Measurements from ENCODE around the gene GOLGB1. TPM values are rescaled to one million over a fixed set of nuclear protein-coding genes. Genes with fewer than 3 reads are reported as not detected.

GOLGB1 gene
- total RNA-seq, 1 donor from 2014 or later: 50.5 TPM

- DNase-seq (ENCODE audit: extremely low read depth, low read depth, low spot score): no peak
Measured at GRCh38 chr3:121645054-121645453, 104.5 kb downstream of the GOLGB1 start.

- DNase-seq (ENCODE audit: extremely low read depth, low read depth, low spot score): no peak
Measured at GRCh38 chr3:121642601-121643314, 106.8 kb downstream of the GOLGB1 start.

- DNase-seq (ENCODE audit: extremely low read depth, low read depth, low spot score): no peak
Measured at GRCh38 chr3:121641127-121641526, 108.4 kb downstream of the GOLGB1 start.

GRCh38 chr3:121637922-121638321, 111.6 kb downstream of the GOLGB1 start:
- no peak for DNase-seq (ENCODE audit: extremely low read depth, low read depth, low spot score)

GRCh38 chr3:121630355-121630754, 119.2 kb downstream of the GOLGB1 start:
- no peak for DNase-seq (ENCODE audit: extremely low read depth, low read depth, low spot score)

GRCh38 chr3:121629601-121630000, 119.9 kb downstream of the GOLGB1 start:
- DNase-seq (ENCODE audit: extremely low read depth, low read depth, low spot score): no peak

GRCh38 chr3:121627622-121628021, 121.9 kb downstream of the GOLGB1 start:
- no peak for DNase-seq (ENCODE audit: extremely low read depth, low read depth, low spot score)

- DNase-seq (ENCODE audit: extremely low read depth, low read depth, low spot score): no peak
Measured at GRCh38 chr3:121627211-121627610, 122.3 kb downstream of the GOLGB1 start.

- DNase-seq (ENCODE audit: extremely low read depth, low read depth, low spot score): no peak
Measured at GRCh38 chr3:121626495-121626894, 123.0 kb downstream of the GOLGB1 start.

GRCh38 chr3:121624147-121624899, 125.2 kb downstream of the GOLGB1 start:
- DNase-seq (ENCODE audit: extremely low read depth, low read depth, low spot score): no peak

GRCh38 chr3:121621491-121621890, 128.1 kb downstream of the GOLGB1 start:
- DNase-seq (ENCODE audit: extremely low read depth, low read depth, low spot score): no peak

GRCh38 chr3:121619691-121620090, 129.8 kb downstream of the GOLGB1 start:
- DNase-seq (ENCODE audit: extremely low read depth, low read depth, low spot score): no peak

Other genes with a start within 250 kb of the GOLGB1 start
- 0.68 and 1.6 TPM in 2 replicates for gene POLQ, start 203.8 kb downstream of the GOLGB1 start, total RNA-seq
- not detected in 2 replicates for gene ARGFX, start 181.8 kb downstream of the GOLGB1 start, total RNA-seq
- gene FBXO40, start 156.4 kb downstream of the GOLGB1 start, total RNA-seq: not detected in 2 replicates
- 69.1 and 77.3 TPM in 2 replicates for gene HCLS1, start 88.8 kb downstream of the GOLGB1 start, total RNA-seq
- gene IQCB1, start 85.3 kb upstream of the GOLGB1 start, total RNA-seq: 12.1 and 16.6 TPM in 2 replicates
- 1.4 and 3.1 TPM in 2 replicates for gene EAF2, start 85.5 kb upstream of the GOLGB1 start, total RNA-seq
- gene SLC15A2, start 144.7 kb upstream of the GOLGB1 start, total RNA-seq: 0.05 and 0.29 TPM in 2 replicates

Measured in glomerular endothelial cell (primary cell).